MM.1S (cell line): ENCODE results near the gene B3GNT5.

Experiments used
- DNase-seq: peaks from one replicate; pipeline ENCODE4 v3.0.0-alpha.2; 2015
- H2AFZ ChIP-seq: fragments of 300-600 bp; sonication (generic); 2 replicates; pipeline ENCODE4 v1.6.0; 2016; ENCODE audit warnings: antibody characterized with exemption, low read length
- H3F3A ChIP-seq: fragments of 300-600 bp; sonication (generic); 2 replicates; pipeline ENCODE4 v1.6.1; 2016; ENCODE audit warnings: mild to moderate bottlenecking, antibody characterized with exemption, low read length, moderate library complexity, mixed read lengths; ENCODE audit not compliant: insufficient read depth
- H3K27ac ChIP-seq: fragments of 300-600 bp; sonication (generic); 2 replicates; pipeline ENCODE4 v1.5.1; 2016; ENCODE audit warnings: mild to moderate bottlenecking, low read length
- H3K27me3 ChIP-seq: fragments of 300-600 bp; sonication (generic); replicated peaks from 2 replicates; pipeline ENCODE4 v1.6.0; 2016; ENCODE audit warnings: low read length; ENCODE audit not compliant: insufficient read depth
- H3K36me3 ChIP-seq: fragments of 300-600 bp; sonication (generic); replicated peaks from 2 replicates; pipeline ENCODE4 v1.6.1; 2016; ENCODE audit warnings: mild to moderate bottlenecking, low read length, mixed read lengths; ENCODE audit not compliant: insufficient read depth
- H3K4me1 ChIP-seq: fragments of 300-600 bp; sonication (generic); 2 replicates; pipeline ENCODE4 v1.6.1; 2016; ENCODE audit warnings: low read length, mixed read lengths
- H3K4me2 ChIP-seq: fragments of 300-600 bp; sonication (generic); 2 replicates; pipeline ENCODE4 v1.6.0; 2016; ENCODE audit warnings: low read depth, low read length
- H3K4me3 ChIP-seq: fragments of 300-600 bp; sonication (generic); 2 replicates; pipeline ENCODE4 v1.5.1; 2016; ENCODE audit warnings: low read length, mixed read lengths
- H3K79me2 ChIP-seq: fragments of 300-600 bp; sonication (generic); 2 replicates; pipeline ENCODE4 v1.6.1; 2016; ENCODE audit warnings: mixed run types, low read length, mixed read lengths
- H3K9ac ChIP-seq: fragments of 300-600 bp; sonication (generic); 2 replicates; pipeline ENCODE4 v1.6.1; 2016; ENCODE audit warnings: low read length, mixed read lengths
- H3K9me2 ChIP-seq: fragments of 300-600 bp; sonication (generic); replicated peaks from 2 replicates; pipeline ENCODE4 v1.6.1; 2016; ENCODE audit warnings: mild to moderate bottlenecking, low read length, mixed read lengths; ENCODE audit not compliant: insufficient read depth
- H3K9me3 ChIP-seq: fragments of 300-600 bp; sonication (generic); replicated peaks from 2 replicates; pipeline ENCODE4 v1.6.1; 2016; ENCODE audit warnings: mild to moderate bottlenecking, low read length, mixed read lengths; ENCODE audit not compliant: insufficient read depth
- H4K20me1 ChIP-seq: fragments of 300-600 bp; sonication (generic); 2 replicates; pipeline ENCODE4 v1.6.1; 2016; ENCODE audit warnings: mild to moderate bottlenecking, low read length, moderate library complexity, mixed read lengths; ENCODE audit not compliant: insufficient read depth
- EZH2 ChIP-seq: fragments of 300-600 bp; sonication (generic); optimal IDR thresholded peaks from 2 replicates; pipeline ENCODE3; 2017; ENCODE audit warnings: low read depth, mild to moderate bottlenecking, antibody characterized with exemption, low read length, mixed read lengths
- EZH2phosphoT487 ChIP-seq: fragments of 300-600 bp; sonication (generic); IDR thresholded peaks from 2 replicates; pipeline ENCODE4 v1.6.1; 2018; ENCODE audit warnings: antibody characterized with exemption, low read length
- TF ChIP-seq, protein P1 (sequence below): fragments of 300-600 bp; sonication (generic); IDR thresholded peaks from 2 replicates; pipeline ENCODE4 v1.5.1; 2016; ENCODE audit warnings: antibody characterized with exemption, low read length, mixed read lengths

B3GNT5 gene

DNA sequence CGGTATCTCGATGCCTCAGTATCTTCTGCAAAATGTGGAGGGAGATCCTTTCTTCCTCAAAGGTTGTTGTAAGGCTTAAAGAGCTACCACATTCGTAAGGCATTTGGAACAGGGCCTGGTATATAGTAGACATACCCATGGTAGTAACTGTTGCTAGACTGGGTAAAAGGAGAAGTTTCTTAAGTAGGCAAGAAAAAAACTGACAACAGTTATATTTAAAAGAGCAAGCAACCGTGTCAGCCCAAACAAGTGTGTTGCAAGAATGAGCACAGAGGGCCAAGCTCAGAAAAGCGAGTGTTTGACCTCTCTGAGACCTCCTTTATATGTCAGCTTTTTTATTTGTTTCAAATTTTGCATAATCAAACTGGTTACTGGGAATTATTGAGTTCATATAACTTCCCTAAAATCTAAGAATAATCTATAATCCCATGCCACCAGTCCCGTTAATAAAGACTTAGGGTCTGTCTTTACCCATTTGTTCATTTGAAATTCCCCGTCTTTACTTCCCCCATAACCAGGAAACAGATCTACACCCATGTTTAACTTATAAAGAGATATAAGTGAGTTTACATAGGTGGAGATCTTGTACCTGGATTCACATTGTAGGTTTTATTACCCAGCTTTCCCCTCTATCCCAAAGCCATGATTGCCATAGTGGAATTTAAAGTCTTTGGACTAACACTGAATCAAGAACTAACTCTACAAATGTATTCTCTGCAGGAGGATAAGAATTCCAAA, 7.3 kb downstream of the B3GNT5 start:
- H3F3A ChIP-seq: no peaks in the 10 kb centered on the region

DNA sequence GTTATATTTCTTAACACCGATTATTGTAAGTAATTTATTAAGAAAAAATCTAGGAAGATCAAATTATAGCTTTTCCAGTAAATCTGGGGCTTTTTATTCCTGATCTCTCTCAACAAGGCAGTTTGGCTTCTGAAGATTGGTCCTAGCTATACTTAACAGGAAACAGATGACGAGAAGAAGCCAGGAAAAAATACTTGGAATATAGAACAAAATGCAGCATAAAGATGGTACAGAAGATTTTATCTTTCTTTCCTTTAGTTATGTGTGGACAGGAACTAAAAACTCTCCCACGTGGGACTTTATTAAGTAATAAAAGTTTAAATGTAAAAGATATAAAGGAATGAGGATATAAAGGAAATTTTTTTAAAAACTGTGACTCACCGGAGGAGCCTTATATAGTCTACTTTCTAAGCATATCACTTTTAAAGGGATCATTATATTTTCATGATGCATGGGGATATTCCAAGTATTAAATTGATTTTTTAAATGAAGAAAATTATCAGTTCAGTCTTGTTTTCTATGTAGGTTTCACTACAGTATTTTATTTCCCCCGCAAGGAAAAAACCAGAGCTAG, 8.2 kb downstream of the B3GNT5 start:
- Histone ChIP-seq H3K27me3 (no peaks in the 10 kb centered on the region), H3F3A (no peaks in the 10 kb centered on the region), H3K9ac (no peak overlapping the region), H3K36me3 (no peaks in the 10 kb centered on the region), H3K27ac (no peak overlapping the region), H3K4me2 (no peak overlapping the region), H3K9me2 (no peaks in the 10 kb centered on the region), H3K79me2 (no peaks in the 10 kb centered on the region), H3K4me1 (no peaks in the 10 kb centered on the region), H3K4me3 (no peak overlapping the region), H3K9me3 (no peaks in the 10 kb centered on the region), H2AFZ (no peak overlapping the region), H4K20me1 (no peaks in the 10 kb centered on the region)
- DNase-seq: no peak
- no peak for TF ChIP-seq EZH2
- TF ChIP-seq, protein P1, sequence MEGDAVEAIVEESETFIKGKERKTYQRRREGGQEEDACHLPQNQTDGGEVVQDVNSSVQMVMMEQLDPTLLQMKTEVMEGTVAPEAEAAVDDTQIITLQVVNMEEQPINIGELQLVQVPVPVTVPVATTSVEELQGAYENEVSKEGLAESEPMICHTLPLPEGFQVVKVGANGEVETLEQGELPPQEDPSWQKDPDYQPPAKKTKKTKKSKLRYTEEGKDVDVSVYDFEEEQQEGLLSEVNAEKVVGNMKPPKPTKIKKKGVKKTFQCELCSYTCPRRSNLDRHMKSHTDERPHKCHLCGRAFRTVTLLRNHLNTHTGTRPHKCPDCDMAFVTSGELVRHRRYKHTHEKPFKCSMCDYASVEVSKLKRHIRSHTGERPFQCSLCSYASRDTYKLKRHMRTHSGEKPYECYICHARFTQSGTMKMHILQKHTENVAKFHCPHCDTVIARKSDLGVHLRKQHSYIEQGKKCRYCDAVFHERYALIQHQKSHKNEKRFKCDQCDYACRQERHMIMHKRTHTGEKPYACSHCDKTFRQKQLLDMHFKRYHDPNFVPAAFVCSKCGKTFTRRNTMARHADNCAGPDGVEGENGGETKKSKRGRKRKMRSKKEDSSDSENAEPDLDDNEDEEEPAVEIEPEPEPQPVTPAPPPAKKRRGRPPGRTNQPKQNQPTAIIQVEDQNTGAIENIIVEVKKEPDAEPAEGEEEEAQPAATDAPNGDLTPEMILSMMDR: no peak
- no peak for TF ChIP-seq EZH2phosphoT487

More for the DNA sequence above, 7.3 kb downstream of the B3GNT5 start:
- H3K9me3 ChIP-seq: no peaks in the 10 kb centered on the region
- no peak overlapping the region for H3K4me2 ChIP-seq
- H3K27me3 ChIP-seq: no peaks in the 10 kb centered on the region
- no peaks in the 10 kb centered on the region for H3K36me3 ChIP-seq
- H3K9ac ChIP-seq: no peak overlapping the region
- no peaks in the 10 kb centered on the region for H3K9me2 ChIP-seq
- DNase-seq: no peak
- no peaks in the 10 kb centered on the region for H3K79me2 ChIP-seq
- no peaks in the 10 kb centered on the region for H4K20me1 ChIP-seq
- H3K27ac ChIP-seq: no peak overlapping the region
- no peak overlapping the region for H3K4me3 ChIP-seq
- TF ChIP-seq, protein P1: no peak
- TF ChIP-seq EZH2 (no peak), EZH2phosphoT487 (no peak)
- H2AFZ ChIP-seq: no peak overlapping the region
- no peaks in the 10 kb centered on the region for H3K4me1 ChIP-seq

DNA sequence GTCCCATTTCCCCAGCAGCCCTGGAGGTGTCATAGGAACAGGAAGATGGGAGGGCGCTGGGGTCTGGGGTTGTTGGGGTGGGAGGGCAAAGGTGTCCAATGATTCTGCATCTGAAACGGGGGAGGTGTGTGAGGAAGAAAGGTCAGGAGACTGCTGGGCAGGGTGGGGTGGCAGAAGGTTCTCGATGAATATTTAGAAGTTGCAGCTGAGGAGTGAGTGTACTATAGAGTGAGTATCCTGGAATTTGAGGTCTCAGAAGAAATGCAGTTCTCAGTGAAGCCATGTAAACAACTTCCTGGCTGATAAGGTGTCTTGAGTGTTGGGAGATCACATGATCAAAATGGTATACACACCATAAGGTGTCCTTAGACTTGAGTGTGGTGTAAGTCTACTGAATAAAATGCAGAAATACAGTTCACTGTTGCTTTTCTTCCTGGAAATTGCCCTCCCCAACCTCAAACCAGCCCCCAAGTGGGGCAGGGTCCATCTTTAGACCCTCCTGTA, 9.9 kb downstream of the B3GNT5 start:
- no peaks in the 10 kb centered on the region for H3K36me3 ChIP-seq
- H3K4me1 ChIP-seq: no peaks in the 10 kb centered on the region
- no peak overlapping the region for H2AFZ ChIP-seq
- H4K20me1 ChIP-seq: no peaks in the 10 kb centered on the region
- no peaks in the 10 kb centered on the region for H3K9me2 ChIP-seq
- TF ChIP-seq EZH2phosphoT487 (no peak), EZH2 (no peak)
- TF ChIP-seq, protein P1: no peak
- no peaks in the 10 kb centered on the region for H3K9me3 ChIP-seq
- no peaks in the 10 kb centered on the region for H3F3A ChIP-seq
- no peak overlapping the region for H3K27ac ChIP-seq
- no peaks in the 10 kb centered on the region for H3K79me2 ChIP-seq
- H3K27me3 ChIP-seq: no peaks in the 10 kb centered on the region
- DNase-seq: no peak
- H3K9ac ChIP-seq: no peak overlapping the region
- H3K4me2 ChIP-seq: no peak overlapping the region
- no peak overlapping the region for H3K4me3 ChIP-seq
